GM21619 (cell line): ENCODE measurements around the gene FAM234B.
"Not testable (repeated sequence)": the region's sequence is repeated elsewhere in the genome, so short reads cannot be mapped to it uniquely, and the experiment has no call there.

Experiments used
- ATAC-seq: cut with Tn5 transposase; IDR thresholded peaks from one replicate; pipeline ENCODE4 v1.9.1; 2021; ENCODE audit not compliant: unreplicated experiment

FAM234B gene

DNA sequence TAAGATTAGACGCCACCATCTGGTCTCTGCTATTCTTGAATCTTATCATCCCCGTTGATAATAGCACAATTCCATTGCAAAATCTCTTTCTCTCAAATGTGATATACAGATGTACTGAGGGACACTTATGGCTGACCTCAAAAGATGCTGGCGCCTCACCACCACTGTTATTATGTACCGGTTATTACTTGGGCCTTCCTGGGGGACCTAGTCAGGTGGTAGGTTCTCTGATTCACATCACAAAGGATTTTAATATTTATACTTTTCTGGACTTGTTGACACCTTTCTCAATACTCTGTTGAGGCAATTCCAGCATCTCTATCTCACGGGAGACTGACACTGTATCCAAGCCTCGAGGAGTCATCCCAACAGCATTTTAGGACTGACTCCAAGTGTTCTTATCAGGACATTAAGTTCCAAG lies 21.3 kb upstream of the FAM234B start:
- no peak for ATAC-seq

DNA sequence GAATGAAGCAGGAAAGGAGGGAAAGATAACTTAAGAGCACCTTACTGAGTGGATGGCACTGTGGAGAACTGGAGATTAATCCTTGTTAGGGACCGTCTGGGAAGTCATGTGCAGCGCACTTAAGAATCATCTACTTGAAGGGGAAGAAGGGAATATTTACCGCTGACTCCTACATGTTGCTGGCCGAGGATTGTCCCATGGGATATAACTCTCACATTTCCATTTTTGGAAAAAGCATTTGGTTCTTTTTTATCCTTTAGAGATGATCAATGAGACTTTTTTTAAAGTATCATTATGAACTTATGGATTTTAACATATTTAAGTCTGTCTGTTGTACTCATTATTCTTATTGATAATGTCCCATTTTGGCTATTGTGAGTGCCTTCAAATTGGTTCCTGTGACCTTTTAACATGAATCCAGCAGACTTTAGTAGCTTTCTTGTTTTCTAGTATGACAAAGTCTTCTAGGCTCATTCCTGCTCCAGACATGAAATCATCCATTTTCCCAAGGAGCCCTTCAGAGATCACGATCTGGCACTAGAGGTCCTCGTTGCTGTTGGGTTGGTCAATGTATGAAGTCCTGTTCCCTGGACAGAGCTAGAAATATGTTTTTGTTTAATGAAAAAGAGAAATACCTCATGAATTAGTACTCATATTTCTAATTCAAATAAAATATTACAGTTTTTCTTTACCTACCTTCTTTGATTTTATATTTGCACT lies 20.2 kb upstream of the FAM234B start:
- no peak for ATAC-seq

DNA sequence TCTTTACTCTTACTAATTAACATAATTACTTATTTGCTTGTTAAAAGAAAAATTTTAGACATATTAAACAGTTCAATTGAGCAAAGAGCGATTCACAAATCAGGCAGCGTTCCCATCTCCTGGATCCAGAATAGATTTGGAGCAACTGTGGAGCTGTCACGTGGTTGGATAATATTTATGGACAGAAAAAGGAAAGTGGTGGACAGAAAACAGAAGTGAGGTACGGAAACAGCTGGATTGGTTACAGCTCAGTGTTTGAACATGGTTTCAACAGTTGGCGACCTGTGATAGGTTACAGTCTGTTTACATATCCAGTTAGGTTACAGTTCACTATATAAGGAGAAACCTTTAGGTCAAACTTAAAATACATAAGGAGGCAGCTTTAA lies 19.7 kb upstream of the FAM234B start:
- no peak for ATAC-seq

DNA sequence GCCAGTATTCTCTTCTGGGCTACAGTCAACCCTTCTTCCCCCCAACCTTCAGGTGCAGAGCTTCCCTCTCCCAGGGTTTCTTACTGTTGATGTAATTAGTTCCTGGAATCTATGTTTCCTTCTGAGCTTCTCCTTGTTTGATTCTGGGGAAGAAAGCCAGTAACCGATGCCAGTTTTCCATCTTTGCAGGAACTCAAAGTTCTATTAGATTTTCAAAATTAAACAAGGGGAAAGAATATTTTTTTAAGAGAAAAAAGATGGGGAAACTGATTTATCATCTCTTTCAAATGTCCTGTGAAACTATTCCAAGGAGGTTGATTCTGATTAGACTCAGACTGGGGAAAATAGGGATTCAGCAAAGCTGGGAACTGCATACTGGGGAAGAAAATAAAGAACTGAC lies 17.9 kb upstream of the FAM234B start:
- ATAC-seq = no peak

DNA sequence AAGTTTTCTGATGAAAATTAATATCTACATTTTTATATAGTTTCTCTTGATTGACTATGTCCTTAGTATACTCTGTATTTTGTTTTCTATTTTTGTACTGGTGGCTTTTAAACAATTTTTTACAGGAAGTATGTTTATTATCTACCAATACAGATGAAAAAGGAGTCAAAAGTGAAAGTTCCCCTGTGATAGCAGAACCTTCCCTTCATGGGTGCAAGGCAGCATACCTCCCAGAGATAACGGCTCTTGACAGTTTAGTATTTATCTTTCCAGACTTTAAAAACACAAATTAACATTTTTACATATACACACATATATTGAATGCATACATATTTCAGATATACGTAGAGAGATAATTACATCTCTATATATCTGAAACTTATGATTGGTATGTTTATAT lies 17.1 kb upstream of the FAM234B start:
- no peak for ATAC-seq

DNA sequence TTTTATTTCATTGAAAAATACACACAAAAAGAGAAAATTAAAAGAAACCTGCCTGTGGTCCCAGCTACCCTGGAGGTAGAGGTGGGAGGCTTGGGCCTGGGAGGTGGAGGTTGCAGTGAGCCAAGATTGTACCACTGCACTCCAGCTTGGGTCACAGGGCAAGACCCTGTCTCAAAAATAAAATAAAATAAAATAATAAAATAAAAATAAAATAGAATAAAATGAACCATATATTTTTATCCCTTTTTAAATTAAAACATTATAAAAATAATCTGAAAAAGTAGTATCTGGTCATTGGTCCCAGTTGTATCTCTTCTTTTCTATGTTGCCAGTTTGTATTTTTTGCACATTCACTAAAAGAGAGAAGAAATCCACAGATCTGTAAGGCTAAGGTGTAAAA lies 16.7 kb upstream of the FAM234B start:
- ATAC-seq = no peak

DNA sequence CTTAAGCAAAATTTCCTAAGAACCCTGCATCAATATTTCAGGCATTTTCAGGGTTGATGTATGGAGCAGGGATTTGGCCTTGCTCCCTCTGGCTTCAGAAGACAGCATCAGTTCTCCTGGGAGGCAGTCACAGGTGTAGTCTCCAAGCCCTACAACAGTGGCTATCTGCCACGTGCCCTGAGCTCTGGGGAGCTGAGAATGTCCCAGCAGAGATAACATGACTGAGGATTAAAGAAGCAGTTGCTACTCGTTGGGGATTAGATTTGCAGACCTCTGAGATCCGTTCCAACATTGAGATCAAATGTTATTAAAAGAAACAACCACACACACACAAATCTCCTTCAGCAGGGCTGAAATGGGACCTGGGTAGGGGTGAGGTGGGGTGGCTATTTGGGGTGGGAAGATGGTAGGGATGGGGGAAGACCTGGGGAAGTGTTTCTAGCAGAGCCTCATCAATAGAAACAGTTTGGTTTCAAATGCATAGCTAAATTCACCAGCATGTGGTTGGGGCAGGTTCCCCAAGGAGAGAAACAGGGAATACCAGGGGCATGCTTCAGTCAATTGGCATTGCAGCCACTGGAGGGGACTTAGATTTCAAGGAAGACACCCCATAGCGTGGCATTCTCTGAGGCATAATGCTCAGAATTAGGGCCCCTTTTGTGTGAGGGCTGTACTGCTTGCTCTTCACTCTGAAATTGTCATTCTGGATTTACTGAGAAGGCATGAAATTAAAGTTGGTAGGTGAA lies 15.2 kb upstream of the FAM234B start:
- ATAC-seq = no peak

DNA sequence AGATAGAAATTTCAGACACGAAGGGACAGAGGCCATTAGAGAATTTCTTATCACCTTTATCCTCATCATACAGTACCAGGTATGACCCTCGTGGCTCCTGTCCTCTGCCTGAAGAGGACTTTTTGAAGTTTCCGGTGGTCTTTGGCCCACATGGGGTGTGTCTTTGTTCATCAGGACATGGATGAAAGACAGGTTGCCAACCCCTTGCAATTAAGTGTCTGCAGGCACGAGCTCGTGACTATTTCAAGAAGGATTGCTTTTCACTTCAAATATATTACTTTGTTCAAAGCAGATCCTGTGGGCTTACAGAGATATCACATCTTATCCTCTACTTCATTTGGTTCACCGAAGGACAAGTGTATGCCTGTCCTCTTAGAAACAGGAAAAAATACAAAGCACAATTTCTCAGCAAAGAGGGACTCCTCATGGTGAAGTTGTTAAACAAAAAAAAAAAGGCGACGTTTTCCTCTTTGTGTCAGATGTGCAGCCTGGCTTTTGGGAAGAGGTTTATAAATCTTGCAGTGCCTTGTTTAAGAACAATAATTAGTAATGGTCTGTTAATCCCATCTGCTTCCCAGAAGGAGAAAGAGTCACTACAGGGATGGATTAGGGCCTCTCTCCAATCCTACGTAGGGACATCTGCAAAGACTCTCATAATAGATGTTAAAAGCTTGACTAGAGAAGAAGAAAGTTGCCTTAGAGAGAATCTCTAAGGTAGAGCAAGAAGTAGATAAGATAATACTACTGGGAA lies 13.5 kb upstream of the FAM234B start:
- no peak for ATAC-seq

DNA sequence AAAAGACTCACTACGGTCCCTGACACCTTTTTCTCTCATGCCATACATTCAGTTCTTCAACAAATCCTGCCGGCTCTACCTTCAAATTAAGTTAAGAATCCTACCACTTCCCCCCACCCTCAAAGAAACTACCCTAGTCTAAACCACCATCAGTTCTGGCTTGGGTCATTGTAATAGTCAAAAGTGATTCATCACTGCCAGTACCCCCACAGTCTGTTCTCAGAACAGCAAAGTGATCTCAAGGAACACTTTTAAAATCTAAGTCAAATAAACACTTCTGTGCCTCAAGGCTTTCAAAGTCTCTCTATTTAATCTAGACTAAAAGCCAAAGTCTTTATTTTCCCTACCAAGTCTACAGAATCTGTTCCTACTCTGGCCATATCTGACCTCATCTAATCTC lies 12.0 kb upstream of the FAM234B start:
- ATAC-seq = no peak

DNA sequence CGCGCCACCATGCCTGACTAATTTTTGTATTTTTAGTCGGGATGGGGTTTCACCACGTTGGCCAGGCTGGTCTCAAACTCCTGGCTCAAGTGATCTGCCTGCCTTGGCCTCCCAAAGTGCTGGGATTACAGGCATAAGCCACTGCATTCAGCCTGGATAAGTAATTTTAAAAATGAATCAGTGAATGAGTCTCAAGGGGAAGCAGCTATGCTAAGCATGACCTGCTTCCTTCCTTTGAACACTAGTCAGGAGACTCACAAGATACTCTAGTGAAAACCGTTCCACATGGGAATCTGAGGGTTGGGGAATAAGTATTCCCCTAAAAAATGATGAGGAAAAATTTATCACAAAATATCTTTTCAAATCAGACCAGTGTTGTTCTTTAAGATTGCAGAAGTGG lies 10.7 kb upstream of the FAM234B start:
- ATAC-seq = no peak

DNA sequence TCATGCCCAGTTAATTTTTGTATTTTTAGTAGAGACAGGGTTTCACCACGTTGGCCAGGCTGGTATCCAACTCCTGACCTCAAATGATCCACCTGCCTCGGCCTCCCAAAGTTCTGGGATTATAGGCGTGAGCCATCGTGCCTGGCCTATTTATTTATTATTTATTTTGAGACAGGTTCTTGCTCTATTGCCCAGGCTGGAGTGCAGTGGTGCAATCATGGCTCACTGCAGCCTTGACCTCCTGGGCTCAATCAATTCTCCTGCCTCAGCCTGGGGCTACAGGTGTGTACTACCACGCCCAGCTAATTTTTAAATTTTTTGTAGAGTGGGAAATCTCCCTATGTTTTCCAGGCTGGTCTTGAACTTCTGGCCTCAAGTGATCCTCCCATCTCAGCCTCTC lies 8.8 kb upstream of the FAM234B start:
- not testable (repeated sequence) for ATAC-seq

DNA sequence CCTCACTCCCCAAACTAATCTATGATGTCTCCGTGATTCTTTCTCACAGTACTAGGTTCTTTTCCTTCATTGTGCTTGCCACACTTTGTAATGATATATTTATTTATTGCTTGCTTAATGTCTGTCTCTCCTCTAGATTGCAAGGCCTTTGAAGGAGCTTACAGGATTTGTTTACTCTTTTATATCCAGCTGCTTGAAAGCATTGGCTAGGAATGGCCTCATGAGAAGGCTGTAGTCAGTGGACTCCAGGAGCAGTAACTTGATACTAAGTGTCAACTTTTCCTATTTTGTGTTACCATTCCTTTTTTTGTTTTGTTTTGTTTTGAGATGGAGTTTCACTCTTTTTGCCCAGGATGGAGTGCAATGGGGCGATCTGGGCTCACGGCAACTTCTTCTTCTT lies 7.3 kb upstream of the FAM234B start:
- ATAC-seq = no peak

DNA sequence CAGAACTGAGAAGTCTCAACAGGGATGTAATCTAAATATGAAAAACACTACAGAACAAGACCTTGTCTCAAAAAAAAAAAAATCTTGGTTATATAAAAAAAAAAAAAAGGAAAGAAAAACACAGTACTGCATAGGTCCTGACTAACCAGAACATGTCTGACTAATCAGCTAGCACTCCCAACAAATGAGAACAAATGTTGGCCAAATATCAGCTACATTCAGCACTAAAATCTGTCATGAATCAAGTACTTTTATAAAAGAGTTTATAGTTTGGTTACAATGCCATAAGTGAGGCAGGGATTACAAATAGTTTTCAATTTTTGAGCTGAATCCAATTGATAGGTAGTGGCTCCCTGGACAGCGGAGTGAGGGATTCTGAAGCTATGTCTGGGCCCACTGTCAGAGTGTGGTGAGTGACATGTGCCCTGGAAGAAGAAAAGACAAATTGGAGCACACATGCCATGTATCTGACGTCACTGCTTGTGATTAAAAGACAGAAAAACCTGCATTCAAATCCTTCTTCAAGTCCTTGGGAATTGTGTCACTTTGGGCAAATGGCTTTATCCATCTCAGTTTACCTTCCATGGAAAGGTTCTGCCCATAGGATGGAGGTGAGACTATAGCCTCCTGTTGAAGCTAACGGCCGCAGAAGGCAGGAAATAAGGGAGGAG lies 5.6 kb upstream of the FAM234B start:
- no peak for ATAC-seq

DNA sequence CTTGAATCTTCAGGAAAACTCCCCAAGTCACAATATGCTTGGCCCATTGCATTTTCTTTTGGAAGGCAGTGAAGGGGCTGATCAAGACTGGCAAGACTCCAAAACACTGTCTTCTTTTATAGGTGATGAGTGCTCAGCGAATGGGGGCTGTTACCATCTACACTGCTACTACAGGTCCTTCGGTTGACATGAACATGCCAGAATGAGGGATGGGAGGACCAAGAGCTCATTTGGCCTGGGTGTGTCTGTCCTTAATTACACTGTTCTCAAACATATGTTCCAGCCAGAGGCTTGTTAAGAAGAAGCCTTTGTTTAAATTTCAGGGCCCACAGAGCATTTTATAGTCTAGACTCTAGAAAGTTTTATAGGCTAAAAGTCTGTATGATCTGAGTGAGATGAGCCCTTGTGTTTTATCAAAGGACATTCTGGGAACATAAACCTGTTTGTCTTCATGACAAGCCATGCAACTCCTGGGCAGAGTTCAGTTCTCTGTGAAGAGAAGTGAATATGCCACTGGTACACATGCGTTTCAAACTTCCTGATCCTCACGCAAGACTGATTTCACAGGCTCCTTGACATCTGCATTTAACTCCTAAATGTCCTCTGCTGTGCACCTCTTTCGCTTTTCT lies 4.7 kb upstream of the FAM234B start:
- no peak for ATAC-seq

DNA sequence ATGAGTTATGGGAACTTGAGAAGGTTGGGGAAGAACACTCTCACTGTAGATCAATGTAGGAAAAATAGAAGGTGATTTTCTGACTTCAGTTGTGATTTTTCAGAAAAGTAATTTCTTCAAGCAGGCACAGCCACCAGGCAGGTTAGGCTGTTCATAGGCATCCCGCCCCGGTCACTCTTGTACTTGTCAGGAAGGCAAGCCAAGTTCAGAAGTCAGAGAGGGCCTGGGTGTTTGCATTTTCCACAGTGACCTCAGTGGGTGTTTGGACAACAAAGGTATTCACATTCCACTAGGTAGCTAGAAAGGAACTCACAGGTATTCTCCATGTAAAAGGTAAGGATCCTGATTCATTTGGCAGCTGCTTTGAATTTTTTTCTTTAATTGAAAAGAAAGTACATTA lies 3.0 kb upstream of the FAM234B start:
- ATAC-seq = no peak

DNA sequence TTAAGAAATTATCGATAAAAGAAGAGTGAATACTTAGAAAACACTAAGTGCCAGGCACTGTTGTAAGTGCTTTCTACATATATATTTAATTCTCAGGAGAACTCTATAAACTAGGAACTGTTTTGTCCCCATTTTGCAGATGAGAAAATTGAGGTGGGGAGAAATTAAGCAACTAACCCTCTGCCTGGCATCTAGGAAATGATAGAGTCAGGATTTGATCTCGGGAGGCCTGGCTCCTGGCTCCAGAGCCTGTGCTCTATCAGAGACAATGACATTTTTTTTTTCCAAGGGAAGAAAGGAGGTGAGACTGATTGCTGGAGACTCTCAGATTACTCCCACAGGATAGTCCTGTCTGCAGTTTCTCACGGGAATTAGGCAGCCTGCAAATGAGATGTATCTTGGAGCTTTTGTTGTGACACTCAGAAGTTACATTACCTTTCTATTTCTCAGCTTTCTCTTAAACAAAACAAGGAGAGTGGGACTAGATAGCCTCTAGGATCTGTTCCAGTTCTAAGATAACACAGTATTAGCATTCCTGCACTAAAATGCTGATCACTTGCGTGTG lies 1.4 kb upstream of the FAM234B start:
- no peak for ATAC-seq

DNA sequence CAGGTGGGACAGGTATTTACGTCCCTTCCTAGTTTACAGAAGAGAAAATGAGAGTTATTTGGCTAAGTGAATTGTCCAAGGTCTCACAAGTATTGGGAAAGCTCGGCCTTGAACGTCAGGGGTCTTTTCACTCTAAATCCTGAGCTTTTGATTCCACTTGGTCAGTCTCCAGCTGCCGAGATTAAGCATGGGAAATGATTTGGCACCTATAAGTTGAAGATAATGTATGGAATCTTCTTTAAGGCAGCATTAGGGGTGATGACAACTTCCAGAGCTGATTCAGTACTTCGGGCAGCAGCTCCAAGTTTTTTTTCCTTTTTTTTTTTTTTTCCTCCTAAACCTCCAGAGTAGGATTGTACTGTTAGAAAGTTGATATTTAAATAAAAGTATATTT lies 722 bp downstream of the FAM234B start:
- ATAC-seq = no peak

DNA sequence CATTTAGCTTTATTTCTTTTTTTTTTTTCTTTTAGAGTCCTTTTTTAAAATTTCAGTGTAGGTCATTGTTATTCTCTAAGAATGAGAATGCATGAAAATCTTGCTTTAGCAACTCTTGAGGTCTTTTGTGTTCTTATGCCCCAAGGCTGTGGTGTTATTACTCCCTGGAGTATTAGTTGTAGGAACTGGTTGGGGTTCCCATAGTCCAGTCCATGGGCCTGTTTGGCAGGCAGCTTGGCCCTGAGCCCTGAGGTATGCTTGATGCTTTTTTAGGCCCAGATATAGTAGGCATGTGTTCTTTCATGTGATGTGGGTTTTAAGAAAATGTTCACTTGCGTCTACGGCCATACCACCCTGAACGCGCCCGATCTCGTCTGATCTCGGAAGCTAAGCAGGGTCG lies 1.6 kb downstream of the FAM234B start:
- no peak for ATAC-seq

DNA sequence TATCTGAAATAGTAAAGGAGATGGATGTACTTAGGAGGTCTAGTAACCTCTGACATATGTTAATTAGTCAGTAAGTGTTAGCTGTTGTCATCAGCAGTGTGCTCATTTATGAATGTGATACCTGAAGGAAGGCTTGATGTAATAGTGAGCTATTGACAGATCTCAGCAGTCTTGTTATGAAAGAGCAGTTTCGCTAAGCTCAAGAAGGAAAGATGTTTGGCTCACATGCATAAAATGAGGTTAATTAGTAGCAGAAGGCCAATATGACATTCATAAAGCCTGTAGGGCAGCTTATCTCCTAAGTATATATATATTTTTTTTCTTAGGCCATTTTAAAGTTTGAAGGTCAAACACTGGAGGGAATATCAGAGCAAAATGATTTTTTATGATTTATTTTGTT lies 2.8 kb downstream of the FAM234B start:
- peak; percentile 64 for ATAC-seq

DNA sequence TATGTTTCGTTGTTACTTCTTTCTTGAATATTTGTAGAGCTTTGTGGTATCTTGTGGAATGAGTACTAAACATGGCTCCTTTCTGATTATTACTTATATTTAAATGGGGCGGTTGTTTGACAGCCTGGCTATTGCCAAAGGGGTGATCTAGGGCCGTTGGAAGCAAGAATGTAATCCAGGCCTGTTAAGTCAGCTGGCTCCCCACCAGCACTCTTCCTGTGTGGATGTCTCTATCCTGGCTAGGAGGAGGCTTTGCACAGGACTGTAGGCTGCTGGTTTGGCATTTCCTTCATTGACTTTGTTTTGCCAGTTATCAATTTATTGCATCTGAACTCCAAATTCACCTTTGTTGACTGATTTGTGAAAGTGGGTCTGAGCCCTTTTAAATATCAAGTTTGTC lies 5.6 kb downstream of the FAM234B start:
- no peak for ATAC-seq

DNA sequence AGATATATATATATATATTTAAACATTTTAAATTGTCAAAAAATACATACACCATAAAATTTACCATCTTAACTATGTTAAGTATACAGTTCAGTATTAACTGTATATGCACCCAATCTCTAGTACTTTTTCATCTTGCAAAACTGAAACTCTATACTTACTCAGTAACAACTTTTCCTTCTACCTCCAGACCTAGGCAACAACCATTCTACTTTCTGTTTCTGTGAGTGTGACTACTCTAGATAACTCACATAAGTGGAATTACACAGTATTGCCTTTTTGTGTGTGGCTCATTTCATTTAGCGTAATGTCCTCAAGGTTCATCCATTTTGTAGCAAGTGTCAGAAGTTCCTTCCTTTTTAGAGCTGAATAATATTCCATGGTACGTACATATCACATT lies 8.2 kb downstream of the FAM234B start:
- no peak for ATAC-seq
